ENCODE measurements around the gene ZNF688. TPM values are rescaled to one million over a fixed set of nuclear protein-coding genes. Genes with fewer than 3 reads are reported as not detected.

The ZNF688 gene
- total RNA-seq, 4 donors from 2014 or later, result 17.6 to 33.4 (median 23.5) TPM

- peak; percentile 98 for DNase-seq (ENCODE audit: extremely low spot score)
- intact Hi-C loops (cut with DNase I), result loop anchor here (1.0 kb wide), 1 partner anchor 24 kb away; the partner anchor contains the start of gene ZNF764
- peak within 1 kb of the TSS; percentile 89 to 94 (median 93) for H3K27ac ChIP-seq (replicated peaks in 1 of 4)
- H3K4me3 ChIP-seq, result peak within 1 kb of the TSS; percentile 68 to 74 (median 72)
- peaks cover 33 to 36% (median 34%) of the 10 kb centered on the region in 4 donors for H3K4me1 ChIP-seq
- TF ChIP-seq EP300 (IDR thresholded peaks at IDR 0.05) (no peak), POLR2AphosphoS5 (IDR thresholded peaks at IDR 0.05) (peak; percentile 88 to 90), POLR2A (IDR thresholded peaks at IDR 0.05; ENCODE audit: low read depth) (peak; percentile 47)
- TF ChIP-seq, protein P1, sequence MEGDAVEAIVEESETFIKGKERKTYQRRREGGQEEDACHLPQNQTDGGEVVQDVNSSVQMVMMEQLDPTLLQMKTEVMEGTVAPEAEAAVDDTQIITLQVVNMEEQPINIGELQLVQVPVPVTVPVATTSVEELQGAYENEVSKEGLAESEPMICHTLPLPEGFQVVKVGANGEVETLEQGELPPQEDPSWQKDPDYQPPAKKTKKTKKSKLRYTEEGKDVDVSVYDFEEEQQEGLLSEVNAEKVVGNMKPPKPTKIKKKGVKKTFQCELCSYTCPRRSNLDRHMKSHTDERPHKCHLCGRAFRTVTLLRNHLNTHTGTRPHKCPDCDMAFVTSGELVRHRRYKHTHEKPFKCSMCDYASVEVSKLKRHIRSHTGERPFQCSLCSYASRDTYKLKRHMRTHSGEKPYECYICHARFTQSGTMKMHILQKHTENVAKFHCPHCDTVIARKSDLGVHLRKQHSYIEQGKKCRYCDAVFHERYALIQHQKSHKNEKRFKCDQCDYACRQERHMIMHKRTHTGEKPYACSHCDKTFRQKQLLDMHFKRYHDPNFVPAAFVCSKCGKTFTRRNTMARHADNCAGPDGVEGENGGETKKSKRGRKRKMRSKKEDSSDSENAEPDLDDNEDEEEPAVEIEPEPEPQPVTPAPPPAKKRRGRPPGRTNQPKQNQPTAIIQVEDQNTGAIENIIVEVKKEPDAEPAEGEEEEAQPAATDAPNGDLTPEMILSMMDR (IDR thresholded peaks at IDR 0.05), result peak in 1 of 3 experiments; percentile 17
- 0% methylated on average over 19 of the region's 70 CpGs for WGBS
- H3K36me3 ChIP-seq, result peaks cover 6 to 30% (median 23%) of the 10 kb centered on the region in 4 donors
- H3K27me3 ChIP-seq, result no peaks in the 10 kb centered on the region
- H3K9me3 ChIP-seq, result no peaks in the 10 kb centered on the region
Measured at GRCh38 chr16:30534368-30535105, 37.0 kb downstream of the ZNF688 start, which contains the start of gene ZNF747. TSS of gene ZNF747 (minus strand) at chr16:30534858. CDS start at chr16:30534679, 179 bp downstream.

DNA sequence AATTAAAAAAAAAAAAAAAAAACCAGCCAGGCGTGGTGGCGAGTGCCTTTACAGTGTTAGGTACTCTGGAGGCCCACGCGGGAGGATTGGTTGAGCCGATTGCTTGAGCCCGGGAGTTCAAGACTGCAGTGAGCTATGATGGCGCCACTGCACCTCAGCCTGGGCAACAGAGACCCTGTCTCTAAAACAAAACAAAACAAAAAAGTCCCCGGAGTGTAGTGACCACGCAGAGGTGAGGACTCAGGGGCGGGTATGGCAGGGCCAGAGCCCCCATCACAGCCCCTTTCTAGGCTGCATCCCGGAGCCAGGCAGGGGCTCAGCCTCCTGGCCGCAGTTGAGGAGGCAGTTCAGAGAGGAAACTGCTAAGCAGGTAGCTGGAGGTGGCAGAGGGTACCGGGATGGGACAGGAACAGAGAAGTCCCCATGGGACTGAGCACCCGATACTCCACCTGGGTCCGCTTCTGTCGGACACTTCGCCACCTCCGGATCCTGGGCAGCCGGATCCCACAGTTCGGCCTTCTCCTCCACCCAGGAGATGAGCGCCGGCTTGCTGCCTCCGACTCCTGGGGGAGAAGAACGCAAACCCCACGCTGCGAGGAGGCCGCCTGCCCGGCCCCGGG lies 37.7 kb downstream of the ZNF688 start:
- Histone ChIP-seq H3K4me3 (peak overlapping the region; percentile 68 to 74 (median 72)), H3K27me3 (no peaks in the 10 kb centered on the region), H3K27ac (replicated peaks in 1 of 4) (peak overlapping the region; percentile 89 to 94 (median 93)), H3K36me3 (peaks cover 6 to 30% (median 23%) of the 10 kb centered on the region in 4 donors), H3K9me3 (no peaks in the 10 kb centered on the region), H3K4me1 (peaks cover 30 to 39% (median 36%) of the 10 kb centered on the region in 4 donors)
- DNase-seq (ENCODE audit: extremely low spot score), result no peak
- intact Hi-C loops (cut with DNase I), result no loop called here
- WGBS, result 41% methylated on average over 14 of the region's 29 CpGs
- TF ChIP-seq, protein P1 (IDR thresholded peaks at IDR 0.05), result no peak
- TF ChIP-seq POLR2AphosphoS5 (IDR thresholded peaks at IDR 0.05) (no peak), EP300 (IDR thresholded peaks at IDR 0.05) (no peak), POLR2A (IDR thresholded peaks at IDR 0.05; ENCODE audit: low read depth) (no peak)

DNA sequence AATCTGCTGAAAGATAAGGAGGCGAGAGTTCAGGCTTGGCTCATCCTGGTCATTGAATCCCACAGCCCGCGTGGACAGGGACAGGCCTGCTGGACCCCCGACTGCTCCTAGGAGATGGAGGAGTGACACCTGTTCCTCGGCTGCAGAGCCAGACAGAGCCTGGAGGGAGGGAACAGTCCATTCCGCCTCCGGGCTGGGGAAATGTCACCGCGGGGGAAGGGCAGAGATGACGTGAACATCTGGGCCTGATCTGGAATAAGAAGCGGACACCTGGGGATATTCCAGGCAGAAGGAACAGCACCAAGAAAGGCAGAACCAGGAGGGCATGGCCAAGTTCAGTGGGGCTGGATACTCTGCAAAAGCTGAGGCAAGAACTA lies 38.4 kb downstream of the ZNF688 start:
- Histone ChIP-seq H3K27ac (replicated peaks in 1 of 4) (peak overlapping the region; percentile 89 to 94 (median 93)), H3K4me3 (peak overlapping the region in 2 of 4 donors; percentile 73 to 74), H3K4me1 (peaks cover 31 to 45% (median 43%) of the 10 kb centered on the region in 4 donors), H3K27me3 (no peaks in the 10 kb centered on the region), H3K36me3 (peaks cover 6 to 30% (median 23%) of the 10 kb centered on the region in 4 donors), H3K9me3 (no peaks in the 10 kb centered on the region)
- WGBS, result 71% methylated on average over 11 of the region's 11 CpGs
- intact Hi-C loops (cut with DNase I), result no loop called here
- TF ChIP-seq, protein P1 (IDR thresholded peaks at IDR 0.05), result no peak
- no peak for TF ChIP-seq EP300 (IDR thresholded peaks at IDR 0.05)
- TF ChIP-seq POLR2A (IDR thresholded peaks at IDR 0.05; ENCODE audit: low read depth), result no peak
- no peak for TF ChIP-seq POLR2AphosphoS5 (IDR thresholded peaks at IDR 0.05)
- no peak for DNase-seq (ENCODE audit: extremely low spot score)

GRCh38 chr16:30532285-30533145 lies 39.0 kb downstream of the ZNF688 start:
- WGBS, result 96% methylated on average over 41 of the region's 57 CpGs
- no peak for DNase-seq (ENCODE audit: extremely low spot score)
- H3K4me1 ChIP-seq, result peaks cover 37 to 51% (median 49%) of the 10 kb centered on the region in 4 donors
- H3K4me3 ChIP-seq, result no peak overlapping the region
- TF ChIP-seq POLR2AphosphoS5 (IDR thresholded peaks at IDR 0.05) (no peak), POLR2A (IDR thresholded peaks at IDR 0.05; ENCODE audit: low read depth) (no peak), EP300 (IDR thresholded peaks at IDR 0.05) (no peak)
- TF ChIP-seq, protein P1 (IDR thresholded peaks at IDR 0.05), result no peak
- H3K9me3 ChIP-seq, result no peaks in the 10 kb centered on the region
- H3K36me3 ChIP-seq, result peaks cover 6 to 30% (median 23%) of the 10 kb centered on the region in 4 donors
- H3K27me3 ChIP-seq, result no peaks in the 10 kb centered on the region
- peak overlapping the region in 2 of 4 donors; percentile 93 to 94 for H3K27ac ChIP-seq (replicated peaks in 1 of 4)
- intact Hi-C loops (cut with DNase I), result no loop called here
